Liver (tissue), 9 donors: ENCODE data around the gene SPATS2L. TPM values are rescaled to one million over a fixed set of nuclear protein-coding genes. Genes with fewer than 3 reads are reported as not detected.

ENCODE experiments used
- DNase-seq: peaks from one replicate; pipeline ENCODE4 v3.0.0-alpha.2; 2017; ENCODE audit warnings: low spot score
- H3K27ac ChIP-seq, 2 donors: one replicate each; pipeline ENCODE4 v1.7.0; 2013; ENCODE audit warnings: inconsistent platforms in 2 of 2, low read length in 2 of 2, control low read depth in 1 of 2, low read depth in 1 of 2, mild to moderate bottlenecking in 1 of 2
- H3K27me3 ChIP-seq, 4 donors: one replicate each; pipeline versions ENCODE4 v1.6.1 to v1.7.0; 2013; ENCODE audit warnings: low read length in 3 of 4, inconsistent platforms in 1 of 4, mild to moderate bottlenecking in 1 of 4, moderate library complexity in 1 of 4; ENCODE audit not compliant: control insufficient read depth in 4 of 4, insufficient read depth in 4 of 4
- H3K36me3 ChIP-seq, 4 donors: one replicate each; pipeline versions ENCODE4 v1.6.1 to v1.7.0; 2013; ENCODE audit warnings: low read length in 3 of 4, mild to moderate bottlenecking in 3 of 4, low read depth in 1 of 4, moderate library complexity in 1 of 4; ENCODE audit not compliant: control insufficient read depth in 4 of 4, insufficient read depth in 3 of 4
- H3K4me1 ChIP-seq, 4 donors: one replicate each; pipeline versions ENCODE4 v1.6.1 to v1.7.0; 2013; ENCODE audit warnings: low read length in 3 of 4, mild to moderate bottlenecking in 3 of 4, moderate library complexity in 1 of 4; ENCODE audit not compliant: control insufficient read depth in 4 of 4, insufficient read depth in 4 of 4
- H3K4me3 ChIP-seq, 3 donors: one replicate each; pipeline versions ENCODE4 v1.6.1 to v1.7.0; 2013; ENCODE audit warnings: low read length in 3 of 3, control low read depth in 1 of 3, low read depth in 1 of 3, mild to moderate bottlenecking in 1 of 3
- H3K9ac ChIP-seq, 2 donors: one replicate each; pipeline ENCODE4 v1.7.0; 2013; ENCODE audit warnings: low read length in 2 of 2, mild to moderate bottlenecking in 2 of 2, moderate library complexity in 2 of 2, control low read depth in 1 of 2, low read depth in 1 of 2
- H3K9me3 ChIP-seq, 4 donors: one replicate each; pipeline versions ENCODE4 v1.6.1 to v1.7.0; 2013; ENCODE audit warnings: low read length in 3 of 4; ENCODE audit not compliant: control insufficient read depth in 4 of 4
- EGR1 ChIP-seq, 2 donors: IDR thresholded peaks; 2 replicates each; pipeline ENCODE4 v1.6.1; 2016 to 2018; ENCODE audit warnings: antibody characterized with exemption in 2 of 2, low read depth in 2 of 2
- FOXA2 ChIP-seq: IDR thresholded peaks from 2 replicates; pipeline ENCODE4 v1.6.1; 2016; ENCODE audit warnings: antibody characterized with exemption
- HNF4A ChIP-seq, 2 donors: conservative IDR thresholded peaks; 2 replicates each; pipeline ENCODE4 v1.6.1; 2016; ENCODE audit warnings: antibody characterized with exemption in 2 of 2, mild to moderate bottlenecking in 2 of 2
- HNF4G ChIP-seq: IDR thresholded peaks from 2 replicates; pipeline ENCODE4 v1.6.1; 2016; ENCODE audit warnings: antibody characterized with exemption
- JUND ChIP-seq, 2 donors: IDR thresholded peaks; 2 replicates each; pipeline ENCODE4 v1.6.1; 2016; ENCODE audit warnings: antibody characterized with exemption in 2 of 2
- MAX ChIP-seq: IDR thresholded peaks from 2 replicates; pipeline ENCODE4 v1.6.1; 2016; ENCODE audit warnings: antibody characterized with exemption
- NR2F2 ChIP-seq: IDR thresholded peaks from 2 replicates; pipeline ENCODE4 v1.6.1; 2016; ENCODE audit warnings: antibody characterized with exemption
- RAD21 ChIP-seq, 2 donors: IDR thresholded peaks; 2 replicates each; pipeline ENCODE4 v1.6.1; 2016; ENCODE audit warnings: antibody characterized with exemption in 2 of 2, mild to moderate bottlenecking in 2 of 2
- RXRA ChIP-seq, 2 donors: IDR thresholded peaks; 2 replicates each; pipeline ENCODE4 v1.6.1; 2017 to 2018; ENCODE audit warnings: antibody characterized with exemption in 2 of 2, mild to moderate bottlenecking in 1 of 2
- SP1 ChIP-seq: IDR thresholded peaks from 2 replicates; pipeline ENCODE4 v1.6.1; 2018; ENCODE audit warnings: antibody characterized with exemption, mild to moderate bottlenecking
- TAF1 ChIP-seq: conservative IDR thresholded peaks from 2 replicates; pipeline ENCODE4 v1.6.1; 2016; ENCODE audit warnings: antibody characterized with exemption, mild to moderate bottlenecking
- YY1 ChIP-seq: IDR thresholded peaks from 2 replicates; pipeline ENCODE4 v1.6.1; 2016; ENCODE audit warnings: antibody characterized with exemption, mild to moderate bottlenecking
- ZBTB33 ChIP-seq: IDR thresholded peaks from 2 replicates; pipeline ENCODE4 v1.6.1; 2016; ENCODE audit warnings: antibody characterized with exemption
- WGBS: extraction: QIAGEN DNeasy Blood & Tissue Kit; methylation state at CpG from one replicate; pipeline ENCODE4 v1.1.7; 2013; 5-methylcytosine and 5-hydroxymethylcytosine counted together
- polyA plus RNA-seq, 2 donors: library from polyadenylated mRNA; stranded (reverse) in 1 of 2; unstranded in 1 of 2; fragments of 200-250 nt in 1 of 2; fragments of >200 nt in 1 of 2; fragmentation: Nextera tagmentation in 1 of 2; extraction: Ambion mirVana in 1 of 2; gene quantifications; one replicate each; pipeline versions ENCODE4 v1.2.1 to v1.2.3, GENCODE V29; 2013 to 2015
- total RNA-seq, 2 donors: library from RNA; depleted of rRNA; stranded (reverse); fragments of >200 nt; gene quantifications; one replicate each; pipeline ENCODE4 v1.2.3, GENCODE V29; 2014
- TF ChIP-seq, protein P1 (sequence below): IDR thresholded peaks from 2 replicates; pipeline ENCODE4 v1.6.1; 2016; ENCODE audit warnings: antibody characterized with exemption, mild to moderate bottlenecking
- TF ChIP-seq, protein P2 (sequence below): fragments of 150-350 bp; IDR thresholded peaks from 2 replicates; pipeline ENCODE4 v1.5.1; 2017; ENCODE audit warnings: improper control_type of control experiment, low read depth, low read length; ENCODE audit not compliant: missing input control
- donor health status: healthy.
- donor health status: healthy.
- donor health status: healthy.
- donor health status: healthy.
- donor health status: healthy.

Gene SPATS2L
- total and polyA plus RNA-seq, 4 donors = 31.4 to 49.9 (median 42.4) TPM

GRCh38 chr2:200356321-200356720 lies 49.8 kb downstream of the SPATS2L start (continued):
- no peak for TF ChIP-seq YY1
- no peak for TF ChIP-seq RAD21 (IDR thresholded peaks at IDR 0.05)

DNA sequence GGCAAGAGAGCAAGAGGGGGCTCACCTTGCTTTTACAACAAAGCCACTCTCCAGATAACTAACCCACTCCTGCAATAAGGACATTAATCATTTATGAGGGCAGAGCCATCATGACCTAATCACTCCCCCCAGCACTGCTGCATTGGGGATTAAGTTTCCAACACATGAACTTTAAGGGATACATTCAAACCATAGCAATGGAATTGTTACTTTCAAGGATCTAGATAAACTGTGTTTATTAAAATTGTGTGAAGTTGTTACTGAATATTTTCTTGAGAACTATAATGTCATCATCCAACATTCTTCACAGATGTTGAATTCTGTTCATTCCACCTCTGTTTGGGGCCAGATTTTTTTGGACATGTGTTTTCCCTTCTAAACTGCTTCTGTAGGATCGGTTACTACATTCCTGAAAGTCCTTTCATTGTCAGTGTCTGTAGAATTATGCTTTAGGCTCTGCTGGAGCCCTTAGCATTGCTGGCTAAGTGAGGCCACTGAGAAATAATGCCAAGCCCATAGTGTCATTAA lies 50.4 kb downstream of the SPATS2L start:
- Histone ChIP-seq H3K27ac (no peak overlapping the region), H3K27me3 (no peaks in the 10 kb centered on the region), H3K36me3 (no peaks in the 10 kb centered on the region), H3K4me1 (peaks cover 0 to 8% (median 3%) of the 10 kb centered on the region in 4 donors), H3K9ac (no peak overlapping the region), H3K4me3 (no peak overlapping the region), H3K9me3 (no peaks in the 10 kb centered on the region)
- DNase-seq = no peak
- WGBS = 89% methylated on average over 1 of the region's 1 CpG
- TF ChIP-seq FOXA2 (no peak), HNF4A (conservative IDR thresholded peaks at IDR 0.05) (no peak), MAX (no peak), TAF1 (no peak), YY1 (no peak), ZBTB33 (no peak), NR2F2 (no peak), HNF4G (no peak), JUND (IDR thresholded peaks at IDR 0.05) (no peak), RAD21 (IDR thresholded peaks at IDR 0.05) (no peak), EGR1 (IDR thresholded peaks at IDR 0.05; ENCODE audit: low read depth in 2 of 2) (no peak)
- TF ChIP-seq, protein P1, sequence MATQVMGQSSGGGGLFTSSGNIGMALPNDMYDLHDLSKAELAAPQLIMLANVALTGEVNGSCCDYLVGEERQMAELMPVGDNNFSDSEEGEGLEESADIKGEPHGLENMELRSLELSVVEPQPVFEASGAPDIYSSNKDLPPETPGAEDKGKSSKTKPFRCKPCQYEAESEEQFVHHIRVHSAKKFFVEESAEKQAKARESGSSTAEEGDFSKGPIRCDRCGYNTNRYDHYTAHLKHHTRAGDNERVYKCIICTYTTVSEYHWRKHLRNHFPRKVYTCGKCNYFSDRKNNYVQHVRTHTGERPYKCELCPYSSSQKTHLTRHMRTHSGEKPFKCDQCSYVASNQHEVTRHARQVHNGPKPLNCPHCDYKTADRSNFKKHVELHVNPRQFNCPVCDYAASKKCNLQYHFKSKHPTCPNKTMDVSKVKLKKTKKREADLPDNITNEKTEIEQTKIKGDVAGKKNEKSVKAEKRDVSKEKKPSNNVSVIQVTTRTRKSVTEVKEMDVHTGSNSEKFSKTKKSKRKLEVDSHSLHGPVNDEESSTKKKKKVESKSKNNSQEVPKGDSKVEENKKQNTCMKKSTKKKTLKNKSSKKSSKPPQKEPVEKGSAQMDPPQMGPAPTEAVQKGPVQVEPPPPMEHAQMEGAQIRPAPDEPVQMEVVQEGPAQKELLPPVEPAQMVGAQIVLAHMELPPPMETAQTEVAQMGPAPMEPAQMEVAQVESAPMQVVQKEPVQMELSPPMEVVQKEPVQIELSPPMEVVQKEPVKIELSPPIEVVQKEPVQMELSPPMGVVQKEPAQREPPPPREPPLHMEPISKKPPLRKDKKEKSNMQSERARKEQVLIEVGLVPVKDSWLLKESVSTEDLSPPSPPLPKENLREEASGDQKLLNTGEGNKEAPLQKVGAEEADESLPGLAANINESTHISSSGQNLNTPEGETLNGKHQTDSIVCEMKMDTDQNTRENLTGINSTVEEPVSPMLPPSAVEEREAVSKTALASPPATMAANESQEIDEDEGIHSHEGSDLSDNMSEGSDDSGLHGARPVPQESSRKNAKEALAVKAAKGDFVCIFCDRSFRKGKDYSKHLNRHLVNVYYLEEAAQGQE = no peak

- H3K4me3 ChIP-seq = no peak overlapping the region
- H3K4me1 ChIP-seq = peaks cover 0 to 8% (median 3%) of the 10 kb centered on the region in 4 donors
- WGBS = 88% methylated on average over 3 of the region's 3 CpGs
- no peak for DNase-seq
- no peak overlapping the region for H3K9ac ChIP-seq
- H3K27ac ChIP-seq = no peak overlapping the region
- H3K9me3 ChIP-seq = no peaks in the 10 kb centered on the region
- H3K36me3 ChIP-seq = no peaks in the 10 kb centered on the region
- H3K27me3 ChIP-seq = no peaks in the 10 kb centered on the region
- TF ChIP-seq, protein P1 = no peak
- TF ChIP-seq RAD21 (IDR thresholded peaks at IDR 0.05) (no peak), ZBTB33 (no peak), TAF1 (no peak), HNF4A (conservative IDR thresholded peaks at IDR 0.05) (no peak), HNF4G (no peak), NR2F2 (no peak), FOXA2 (no peak), RXRA (IDR thresholded peaks at IDR 0.05) (no peak), MAX (no peak), SP1 (no peak), YY1 (no peak), EGR1 (IDR thresholded peaks at IDR 0.05; ENCODE audit: low read depth in 2 of 2) (no peak)
- TF ChIP-seq, protein P2, sequence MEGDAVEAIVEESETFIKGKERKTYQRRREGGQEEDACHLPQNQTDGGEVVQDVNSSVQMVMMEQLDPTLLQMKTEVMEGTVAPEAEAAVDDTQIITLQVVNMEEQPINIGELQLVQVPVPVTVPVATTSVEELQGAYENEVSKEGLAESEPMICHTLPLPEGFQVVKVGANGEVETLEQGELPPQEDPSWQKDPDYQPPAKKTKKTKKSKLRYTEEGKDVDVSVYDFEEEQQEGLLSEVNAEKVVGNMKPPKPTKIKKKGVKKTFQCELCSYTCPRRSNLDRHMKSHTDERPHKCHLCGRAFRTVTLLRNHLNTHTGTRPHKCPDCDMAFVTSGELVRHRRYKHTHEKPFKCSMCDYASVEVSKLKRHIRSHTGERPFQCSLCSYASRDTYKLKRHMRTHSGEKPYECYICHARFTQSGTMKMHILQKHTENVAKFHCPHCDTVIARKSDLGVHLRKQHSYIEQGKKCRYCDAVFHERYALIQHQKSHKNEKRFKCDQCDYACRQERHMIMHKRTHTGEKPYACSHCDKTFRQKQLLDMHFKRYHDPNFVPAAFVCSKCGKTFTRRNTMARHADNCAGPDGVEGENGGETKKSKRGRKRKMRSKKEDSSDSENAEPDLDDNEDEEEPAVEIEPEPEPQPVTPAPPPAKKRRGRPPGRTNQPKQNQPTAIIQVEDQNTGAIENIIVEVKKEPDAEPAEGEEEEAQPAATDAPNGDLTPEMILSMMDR = no peak
Observed at GRCh38 chr2:200357845-200358244, 51.4 kb downstream of the SPATS2L start.
